ENCODE measurements around the gene NANOS3. TPM values are rescaled to one million over a fixed set of nuclear protein-coding genes. Genes with fewer than 3 reads are reported as not detected.
A peak's percentile ranks its signal among the peaks of the same experiment; 100 is the strongest.

NANOS3 gene
- total and polyA plus RNA-seq, 10 of the 15 experiments (the other 5 are each of a cell fraction or from before 2014, with no cell fraction given): 0.31 to 1.7 (median 0.81) TPM

DNA sequence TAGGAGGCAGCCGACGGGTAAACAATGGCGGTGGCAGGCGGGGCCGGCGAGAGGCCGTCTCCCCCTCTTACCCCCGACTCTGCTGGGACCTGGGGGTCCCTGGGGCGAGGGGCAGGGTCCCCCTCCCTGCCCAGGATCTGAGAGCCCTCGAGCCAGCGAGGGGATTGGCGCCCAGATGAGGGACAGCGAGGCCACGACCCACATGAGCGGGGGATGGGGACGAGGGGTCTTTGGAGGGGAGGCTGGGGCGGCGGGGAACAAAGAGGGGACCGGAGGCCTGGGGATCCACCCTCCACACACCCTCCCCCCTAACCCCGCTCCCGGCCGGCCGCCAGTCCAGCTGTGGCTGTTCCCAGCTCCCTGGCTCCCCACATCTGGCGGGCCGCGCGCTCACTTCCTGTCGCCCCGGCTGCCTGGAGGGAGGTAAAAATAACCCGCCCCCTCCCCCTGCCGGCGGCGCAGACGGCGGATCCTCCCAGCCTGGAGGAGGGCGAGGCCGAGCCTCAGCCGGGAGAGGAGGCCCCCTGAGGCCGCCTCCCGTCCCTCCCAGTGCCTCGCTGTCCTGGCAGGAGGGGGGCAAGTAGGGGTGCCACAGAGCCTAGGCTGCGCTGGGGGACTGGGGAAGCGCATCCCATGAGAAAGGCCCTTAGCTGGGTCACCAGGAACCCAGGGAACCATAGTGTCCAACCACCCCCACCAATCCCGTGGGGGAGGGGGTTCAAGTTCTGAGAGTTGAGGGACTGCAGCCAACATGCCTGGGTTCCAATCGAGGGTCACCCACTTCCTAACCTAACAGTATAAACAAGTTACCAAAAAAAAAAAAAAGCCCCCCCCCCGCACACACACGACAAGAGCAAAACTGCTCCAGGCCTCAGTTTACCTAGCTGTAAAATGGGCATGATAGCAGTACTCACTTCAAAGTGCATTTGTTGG, 29.3 kb upstream of the NANOS3 start (continued):
- TF ChIP-seq, protein P1, sequence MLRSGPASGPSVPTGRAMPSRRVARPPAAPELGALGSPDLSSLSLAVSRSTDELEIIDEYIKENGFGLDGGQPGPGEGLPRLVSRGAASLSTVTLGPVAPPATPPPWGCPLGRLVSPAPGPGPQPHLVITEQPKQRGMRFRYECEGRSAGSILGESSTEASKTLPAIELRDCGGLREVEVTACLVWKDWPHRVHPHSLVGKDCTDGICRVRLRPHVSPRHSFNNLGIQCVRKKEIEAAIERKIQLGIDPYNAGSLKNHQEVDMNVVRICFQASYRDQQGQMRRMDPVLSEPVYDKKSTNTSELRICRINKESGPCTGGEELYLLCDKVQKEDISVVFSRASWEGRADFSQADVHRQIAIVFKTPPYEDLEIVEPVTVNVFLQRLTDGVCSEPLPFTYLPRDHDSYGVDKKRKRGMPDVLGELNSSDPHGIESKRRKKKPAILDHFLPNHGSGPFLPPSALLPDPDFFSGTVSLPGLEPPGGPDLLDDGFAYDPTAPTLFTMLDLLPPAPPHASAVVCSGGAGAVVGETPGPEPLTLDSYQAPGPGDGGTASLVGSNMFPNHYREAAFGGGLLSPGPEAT (IDR thresholded peaks at IDR 0.05; ENCODE audit: low read depth): peak; percentile 46
- TF ChIP-seq, protein P2, sequence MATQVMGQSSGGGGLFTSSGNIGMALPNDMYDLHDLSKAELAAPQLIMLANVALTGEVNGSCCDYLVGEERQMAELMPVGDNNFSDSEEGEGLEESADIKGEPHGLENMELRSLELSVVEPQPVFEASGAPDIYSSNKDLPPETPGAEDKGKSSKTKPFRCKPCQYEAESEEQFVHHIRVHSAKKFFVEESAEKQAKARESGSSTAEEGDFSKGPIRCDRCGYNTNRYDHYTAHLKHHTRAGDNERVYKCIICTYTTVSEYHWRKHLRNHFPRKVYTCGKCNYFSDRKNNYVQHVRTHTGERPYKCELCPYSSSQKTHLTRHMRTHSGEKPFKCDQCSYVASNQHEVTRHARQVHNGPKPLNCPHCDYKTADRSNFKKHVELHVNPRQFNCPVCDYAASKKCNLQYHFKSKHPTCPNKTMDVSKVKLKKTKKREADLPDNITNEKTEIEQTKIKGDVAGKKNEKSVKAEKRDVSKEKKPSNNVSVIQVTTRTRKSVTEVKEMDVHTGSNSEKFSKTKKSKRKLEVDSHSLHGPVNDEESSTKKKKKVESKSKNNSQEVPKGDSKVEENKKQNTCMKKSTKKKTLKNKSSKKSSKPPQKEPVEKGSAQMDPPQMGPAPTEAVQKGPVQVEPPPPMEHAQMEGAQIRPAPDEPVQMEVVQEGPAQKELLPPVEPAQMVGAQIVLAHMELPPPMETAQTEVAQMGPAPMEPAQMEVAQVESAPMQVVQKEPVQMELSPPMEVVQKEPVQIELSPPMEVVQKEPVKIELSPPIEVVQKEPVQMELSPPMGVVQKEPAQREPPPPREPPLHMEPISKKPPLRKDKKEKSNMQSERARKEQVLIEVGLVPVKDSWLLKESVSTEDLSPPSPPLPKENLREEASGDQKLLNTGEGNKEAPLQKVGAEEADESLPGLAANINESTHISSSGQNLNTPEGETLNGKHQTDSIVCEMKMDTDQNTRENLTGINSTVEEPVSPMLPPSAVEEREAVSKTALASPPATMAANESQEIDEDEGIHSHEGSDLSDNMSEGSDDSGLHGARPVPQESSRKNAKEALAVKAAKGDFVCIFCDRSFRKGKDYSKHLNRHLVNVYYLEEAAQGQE (IDR thresholded peaks at IDR 0.05; ENCODE audit: low read depth, low read length): peak; percentile 3; the same call in 1 of the 2 replicates
- TF ChIP-seq NKRF (conservative IDR thresholded peaks at IDR 0.05) (no peak), DPF2 (IDR thresholded peaks at IDR 0.05) (peak; percentile 6; the same call in 1 of the 2 replicates), CBX3 (IDR thresholded peaks at IDR 0.05; ENCODE audit: borderline replicate concordance, low read depth) (no peak), PKNOX1 (IDR thresholded peaks at IDR 0.05) (no peak), TCF12 (IDR thresholded peaks at IDR 0.05; ENCODE audit: low read depth, low read length) (peak; percentile 83; the same call in 1 of the 2 replicates), JUNB (IDR thresholded peaks at IDR 0.05) (no peak), EED (IDR thresholded peaks at IDR 0.05; ENCODE audit: low read depth) (peak; percentile 95), BCL3 (IDR thresholded peaks at IDR 0.05; ENCODE audit: borderline replicate concordance, insufficient read depth, low read depth, low read length, poor library complexity, severe bottlenecking) (peak; percentile 11), TCF7 (IDR thresholded peaks at IDR 0.05; ENCODE audit: borderline replicate concordance) (no peak), USF2 (IDR thresholded peaks at IDR 0.05; ENCODE audit: borderline replicate concordance, low read depth, low read length) (no peak)
- TF ChIP-seq, protein P3, sequence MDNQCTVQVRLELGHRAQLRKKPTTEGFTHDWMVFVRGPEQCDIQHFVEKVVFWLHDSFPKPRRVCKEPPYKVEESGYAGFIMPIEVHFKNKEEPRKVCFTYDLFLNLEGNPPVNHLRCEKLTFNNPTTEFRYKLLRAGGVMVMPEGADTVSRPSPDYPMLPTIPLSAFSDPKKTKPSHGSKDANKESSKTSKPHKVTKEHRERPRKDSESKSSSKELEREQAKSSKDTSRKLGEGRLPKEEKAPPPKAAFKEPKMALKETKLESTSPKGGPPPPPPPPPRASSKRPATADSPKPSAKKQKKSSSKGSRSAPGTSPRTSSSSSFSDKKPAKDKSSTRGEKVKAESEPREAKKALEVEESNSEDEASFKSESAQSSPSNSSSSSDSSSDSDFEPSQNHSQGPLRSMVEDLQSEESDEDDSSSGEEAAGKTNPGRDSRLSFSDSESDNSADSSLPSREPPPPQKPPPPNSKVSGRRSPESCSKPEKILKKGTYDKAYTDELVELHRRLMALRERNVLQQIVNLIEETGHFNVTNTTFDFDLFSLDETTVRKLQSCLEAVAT (IDR thresholded peaks at IDR 0.05): peak; percentile 51; the same call in 1 of the 2 replicates
